Endothelial cell (in vitro differentiated cells): ENCODE data around the gene SERTAD3. TPM values are rescaled to one million over a fixed set of nuclear protein-coding genes. Genes with fewer than 3 reads are reported as not detected.

Source experiments
- DNase-seq: peaks from one replicate; pipeline ENCODE4 v3.0.0; 2021; ENCODE audit warnings: low spot score
- H3K27ac Mint-ChIP-seq: one replicate; pipeline ENCODE4 v1.8.0; 2021; ENCODE audit warnings: mixed read lengths, inconsistent platforms; ENCODE audit not compliant: unreplicated experiment
- H3K27me3 Mint-ChIP-seq: one replicate; pipeline ENCODE4 v1.8.0; 2021; ENCODE audit warnings: mild to moderate bottlenecking, moderate library complexity, mixed read lengths, inconsistent platforms; ENCODE audit not compliant: unreplicated experiment
- H3K36me3 Mint-ChIP-seq: one replicate; pipeline ENCODE4 v1.8.0; 2021; ENCODE audit warnings: mild to moderate bottlenecking, low read depth, mixed read lengths, inconsistent platforms; ENCODE audit not compliant: unreplicated experiment
- H3K4me1 Mint-ChIP-seq: one replicate; pipeline ENCODE4 v1.8.0; 2021; ENCODE audit warnings: mild to moderate bottlenecking, mixed read lengths, inconsistent platforms; ENCODE audit not compliant: unreplicated experiment
- H3K4me3 Mint-ChIP-seq: one replicate; pipeline ENCODE4 v1.8.0; 2021; ENCODE audit warnings: mild to moderate bottlenecking, mixed read lengths, inconsistent platforms; ENCODE audit not compliant: unreplicated experiment
- H3K9me3 Mint-ChIP-seq: one replicate; pipeline ENCODE4 v1.8.0; 2021; ENCODE audit warnings: mixed read lengths, inconsistent platforms; ENCODE audit not compliant: unreplicated experiment
- total RNA-seq: library from RNA; stranded (reverse); fragmentation: NEBNext Ultra II Directional; extraction: Animal tissue kit (Norgen Biotek cat#: 25700); gene quantifications from one replicate; pipeline ENCODE4 v1.2.1, GENCODE V29; 2021; ENCODE audit not compliant: unreplicated experiment
- TF ChIP-seq, protein P1 (sequence below): fragments of 200-600 bp; sonication (generic); IDR thresholded peaks from one replicate; pipeline ENCODE4 v1.5.0; 2021; ENCODE audit warnings: antibody characterized with exemption; ENCODE audit not compliant: unreplicated experiment

SERTAD3 gene
- total RNA-seq, 1 donor from 2014 or later = 42.9 TPM

DNA sequence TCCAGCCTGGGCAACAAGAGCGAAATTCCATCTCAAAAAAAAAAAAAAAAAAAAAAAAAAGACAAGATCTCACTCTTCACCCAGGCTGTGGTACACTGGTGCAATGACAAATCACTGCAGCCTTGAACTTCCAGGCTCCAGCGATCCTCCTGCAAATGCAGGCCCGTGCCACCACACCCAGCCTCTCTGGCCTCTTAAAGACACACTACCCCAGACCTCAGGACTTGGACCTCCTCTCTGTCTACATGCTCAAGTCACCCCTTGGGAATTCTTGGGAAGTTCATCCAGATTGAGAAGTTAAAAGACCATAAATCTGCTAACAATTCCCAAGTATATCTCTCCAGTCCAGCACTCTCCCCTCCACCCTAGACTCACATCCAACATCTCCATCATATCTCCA, 43.6 kb downstream of the SERTAD3 start:
- TF ChIP-seq, protein P1, sequence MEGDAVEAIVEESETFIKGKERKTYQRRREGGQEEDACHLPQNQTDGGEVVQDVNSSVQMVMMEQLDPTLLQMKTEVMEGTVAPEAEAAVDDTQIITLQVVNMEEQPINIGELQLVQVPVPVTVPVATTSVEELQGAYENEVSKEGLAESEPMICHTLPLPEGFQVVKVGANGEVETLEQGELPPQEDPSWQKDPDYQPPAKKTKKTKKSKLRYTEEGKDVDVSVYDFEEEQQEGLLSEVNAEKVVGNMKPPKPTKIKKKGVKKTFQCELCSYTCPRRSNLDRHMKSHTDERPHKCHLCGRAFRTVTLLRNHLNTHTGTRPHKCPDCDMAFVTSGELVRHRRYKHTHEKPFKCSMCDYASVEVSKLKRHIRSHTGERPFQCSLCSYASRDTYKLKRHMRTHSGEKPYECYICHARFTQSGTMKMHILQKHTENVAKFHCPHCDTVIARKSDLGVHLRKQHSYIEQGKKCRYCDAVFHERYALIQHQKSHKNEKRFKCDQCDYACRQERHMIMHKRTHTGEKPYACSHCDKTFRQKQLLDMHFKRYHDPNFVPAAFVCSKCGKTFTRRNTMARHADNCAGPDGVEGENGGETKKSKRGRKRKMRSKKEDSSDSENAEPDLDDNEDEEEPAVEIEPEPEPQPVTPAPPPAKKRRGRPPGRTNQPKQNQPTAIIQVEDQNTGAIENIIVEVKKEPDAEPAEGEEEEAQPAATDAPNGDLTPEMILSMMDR = no peak
- peaks cover 14% of the 10 kb centered on the region for H3K36me3 Mint-ChIP-seq
- H3K4me1 Mint-ChIP-seq = peaks cover 11% of the 10 kb centered on the region
- H3K9me3 Mint-ChIP-seq = no peaks in the 10 kb centered on the region
- H3K4me3 Mint-ChIP-seq = no peak overlapping the region
- H3K27me3 Mint-ChIP-seq = peaks cover 18% of the 10 kb centered on the region
- H3K27ac Mint-ChIP-seq = no peak overlapping the region
- DNase-seq = no peak

DNA sequence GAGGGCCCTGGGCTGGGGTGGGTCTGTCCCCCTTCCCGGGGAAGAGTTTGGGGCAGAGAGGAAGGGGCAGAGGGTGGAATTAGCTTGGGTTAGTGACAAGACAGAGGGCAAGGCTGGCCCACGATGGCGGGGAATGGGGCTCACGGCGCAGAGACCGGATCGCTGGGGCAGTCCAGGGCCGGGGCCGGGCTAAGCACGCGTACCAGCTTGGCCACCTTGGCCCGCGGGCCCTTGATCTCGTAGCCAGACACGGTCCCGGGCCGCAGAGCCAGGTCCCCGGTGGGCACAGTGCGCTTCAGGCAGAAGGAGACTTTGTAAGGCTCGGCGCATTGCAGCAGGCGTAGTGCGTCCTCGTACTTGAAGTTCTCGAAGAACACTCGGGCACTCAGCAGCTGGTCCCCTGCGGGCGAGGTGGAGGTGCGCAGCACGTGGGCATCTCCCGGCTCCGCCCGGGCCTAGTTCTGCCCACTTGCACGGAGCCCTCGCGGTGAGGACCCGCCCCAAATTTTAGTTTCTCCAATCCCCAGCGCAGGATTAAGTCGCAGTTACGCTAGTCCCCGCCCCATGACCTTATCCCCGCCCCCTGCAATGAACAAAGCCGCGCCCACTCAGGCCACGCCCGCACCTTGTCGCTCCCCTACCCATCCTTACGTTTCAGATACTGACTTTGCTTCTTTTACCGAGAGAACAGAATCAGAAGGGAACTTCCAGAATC, 45.6 kb downstream of the SERTAD3 start:
- Mint-ChIP-seq H3K36me3 (peaks cover 14% of the 10 kb centered on the region), H3K27me3 (peaks cover 18% of the 10 kb centered on the region), H3K27ac (no peak overlapping the region), H3K9me3 (no peaks in the 10 kb centered on the region), H3K4me3 (peak overlapping the region; percentile 31), H3K4me1 (peaks cover 11% of the 10 kb centered on the region)
- TF ChIP-seq, protein P1 = no peak
- DNase-seq = no peak

DNA sequence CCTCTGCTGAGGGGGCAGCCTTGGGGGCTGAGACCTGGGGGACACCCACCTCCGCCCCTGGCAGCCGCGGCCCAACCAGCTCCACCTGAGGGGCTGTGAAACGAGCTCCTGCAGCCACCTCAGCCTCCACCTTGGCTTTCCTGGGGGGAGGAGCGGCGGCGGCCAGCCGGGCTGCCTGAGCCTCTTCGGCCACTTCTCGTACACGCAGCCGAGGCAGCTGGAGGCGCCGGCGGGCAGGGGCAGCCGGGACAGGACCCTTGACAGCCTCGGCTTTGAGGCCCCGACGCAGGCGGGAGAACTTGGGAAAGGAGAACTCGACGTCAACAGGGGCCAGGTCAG, 46.6 kb downstream of the SERTAD3 start:
- TF ChIP-seq, protein P1 = no peak
- no peak for DNase-seq
- Mint-ChIP-seq H3K4me3 (no peak overlapping the region), H3K4me1 (peaks cover 7% of the 10 kb centered on the region), H3K36me3 (peaks cover 14% of the 10 kb centered on the region), H3K27ac (no peak overlapping the region), H3K9me3 (no peaks in the 10 kb centered on the region), H3K27me3 (peaks cover 19% of the 10 kb centered on the region)

DNA sequence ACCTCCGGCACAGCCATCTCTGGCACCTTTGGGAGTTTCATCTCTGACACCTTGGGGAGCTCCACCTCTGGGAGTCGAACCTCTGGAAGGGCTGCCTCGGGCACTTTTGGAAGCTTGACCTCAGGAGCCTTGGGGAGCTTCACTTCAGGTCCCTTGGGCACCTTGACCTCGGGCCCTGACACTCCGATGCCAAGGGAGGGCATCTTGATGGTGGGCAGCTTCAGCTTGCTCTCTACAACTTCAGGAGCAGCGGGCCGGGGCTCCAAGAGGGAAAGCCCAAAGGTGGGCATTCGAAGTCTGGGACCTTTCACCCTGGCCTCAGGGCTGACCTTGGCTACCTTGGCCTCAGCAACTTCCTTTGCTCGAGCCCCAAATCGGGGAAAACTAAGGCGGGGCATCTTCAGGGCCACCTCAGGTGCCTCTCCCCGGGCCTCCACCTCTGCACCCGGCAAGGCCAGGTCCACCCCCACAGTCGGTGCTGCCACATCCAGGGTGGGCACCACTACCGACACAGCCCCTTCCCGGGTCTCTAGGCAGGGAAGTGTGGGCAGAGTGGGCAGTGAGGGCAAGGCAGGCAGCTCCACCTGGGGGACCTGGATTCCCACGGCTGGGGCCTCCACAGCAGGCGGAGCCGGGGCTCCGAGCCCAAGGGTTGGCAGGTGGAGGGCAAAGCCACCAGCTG, 47.1 kb downstream of the SERTAD3 start:
- Mint-ChIP-seq H3K27ac (no peak overlapping the region), H3K9me3 (no peaks in the 10 kb centered on the region), H3K27me3 (peaks cover 20% of the 10 kb centered on the region), H3K36me3 (peaks cover 14% of the 10 kb centered on the region), H3K4me1 (peaks cover 7% of the 10 kb centered on the region), H3K4me3 (no peak overlapping the region)
- DNase-seq = no peak
- TF ChIP-seq, protein P1 = no peak

DNA sequence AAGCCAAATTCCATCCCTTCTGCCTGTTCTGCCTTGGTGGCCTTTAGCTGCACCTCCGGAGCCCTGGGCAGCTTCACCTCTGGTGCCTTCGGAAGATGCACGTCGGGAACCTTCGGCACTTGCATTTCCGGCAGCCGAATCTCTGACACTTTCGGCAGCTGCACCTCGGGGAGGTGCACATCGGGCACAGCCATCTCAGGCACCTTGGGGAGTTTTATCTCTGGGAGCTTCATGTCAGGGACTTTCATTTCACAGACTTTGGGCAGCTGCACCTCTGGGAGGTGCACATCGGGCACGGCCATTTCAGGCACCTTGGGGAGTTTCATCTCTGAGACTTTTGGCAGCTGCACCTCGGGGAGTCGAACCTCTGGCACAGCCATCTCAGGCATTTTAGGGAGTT, 48.2 kb downstream of the SERTAD3 start:
- Mint-ChIP-seq H3K27ac (no peak overlapping the region), H3K36me3 (peaks cover 14% of the 10 kb centered on the region), H3K4me1 (peaks cover 7% of the 10 kb centered on the region), H3K4me3 (peak overlapping the region; percentile 69), H3K27me3 (peaks cover 18% of the 10 kb centered on the region), H3K9me3 (no peaks in the 10 kb centered on the region)
- TF ChIP-seq, protein P1 = no peak
- no peak for DNase-seq
